SK-N-SH (cell line): ENCODE results near the gene AP1B1. TPM values are rescaled to one million over a fixed set of nuclear protein-coding genes. Genes with fewer than 3 reads are reported as not detected.
"Not testable (repeated sequence)": the region's sequence is repeated elsewhere in the genome, so short reads cannot be mapped to it uniquely, and the experiment has no call there.

Source experiments
- CTCF ChIA-PET: fragments of 300-600, 350-600 bp; formaldehyde crosslinking; extraction: SDS; loops from one replicate; lab custom pipeline; 2021; lab: Yijun Ruan, JAX
- POLR2A ChIA-PET: fragments of 350-600 bp; sonication (Branson Sonifier 250); formaldehyde crosslinking; extraction: SDS; loops from one replicate; lab custom pipeline; 2020; ENCODE audit warnings: antibody characterized with exemption, inconsistent platforms; lab: Yijun Ruan, JAX
- DNase-seq: peaks from one replicate; pipeline ENCODE4 v3.0.0; 2012
- H2AFZ ChIP-seq: fragments of 200-600 bp; sonication (generic); 2 replicates; pipeline ENCODE4 v1.8.1; 2016; ENCODE audit warnings: antibody characterized with exemption, mild to moderate bottlenecking, low read depth
- H3F3A ChIP-seq: fragments of 200-600 bp; sonication (generic); replicated peaks from 2 replicates; pipeline ENCODE3; 2016; ENCODE audit warnings: antibody characterized with exemption, mild to moderate bottlenecking; ENCODE audit not compliant: insufficient read depth
- H3K27ac ChIP-seq, 2 experiments: fragments of 200-500 bp in 1 of 2; fragments of 200-600 bp in 1 of 2; sonication (Bioruptor generic) in 1 of 2; sonication (generic), shearing (Covaris generic) in 1 of 2; 2 replicates each; pipeline versions ENCODE4 v1.5.1 to v1.6.1; 2014 to 2016; ENCODE audit warnings: low read depth in 2 of 2, inconsistent platforms in 1 of 2, low read length in 1 of 2, mild to moderate bottlenecking in 1 of 2, mixed read lengths in 1 of 2
- H3K27me3 ChIP-seq: fragments of 200-600 bp; sonication (generic), shearing (Covaris generic); 2 replicates; pipeline ENCODE4 v1.6.1; 2016; ENCODE audit warnings: mixed run types; ENCODE audit not compliant: insufficient read depth
- H3K36me3 ChIP-seq, 2 experiments: fragments of 200-500 bp in 1 of 2; fragments of 200-600 bp in 1 of 2; sonication (Bioruptor generic) in 1 of 2; sonication (generic) in 1 of 2; replicated peaks in 1 of 2; 2 replicates each; pipeline versions ENCODE3 to v1.5.1; 2014 to 2016; ENCODE audit warnings: low read length in 1 of 2, mild to moderate bottlenecking in 1 of 2; ENCODE audit not compliant: insufficient read depth in 2 of 2, control insufficient read depth in 1 of 2
- H3K4me1 ChIP-seq, 2 experiments: fragments of 200-500 bp in 1 of 2; fragments of 200-600 bp in 1 of 2; sonication (Bioruptor generic) in 1 of 2; sonication (generic), shearing (Covaris generic) in 1 of 2; 2 replicates each; pipeline versions ENCODE4 v1.5.1 to v1.6.1; 2014 to 2016; ENCODE audit warnings: low read depth in 1 of 2, low read length in 1 of 2, mixed run types in 1 of 2; ENCODE audit not compliant: insufficient read depth in 2 of 2, control insufficient read depth in 1 of 2
- H3K4me2 ChIP-seq: fragments of 200-600 bp; sonication (generic), shearing (Covaris generic); 2 replicates; pipeline ENCODE4 v1.6.1; 2017; ENCODE audit warnings: mixed run types
- H3K4me3 ChIP-seq, 2 experiments: fragments of 200-500 bp in 1 of 2; fragments of 200-600 bp in 1 of 2; sonication (Bioruptor generic) in 1 of 2; sonication (generic), shearing (Covaris generic) in 1 of 2; 2 replicates each; pipeline versions ENCODE4 v1.5.1 to v1.8.1; 2014 to 2016; ENCODE audit warnings: low read depth in 2 of 2, inconsistent platforms in 1 of 2, low read length in 1 of 2, mild to moderate bottlenecking in 1 of 2, mixed read lengths in 1 of 2, moderate library complexity in 1 of 2
- H3K79me2 ChIP-seq: fragments of 200-600 bp; sonication (generic); 2 replicates; pipeline ENCODE4 v1.8.1; 2017; ENCODE audit warnings: mild to moderate bottlenecking; ENCODE audit not compliant: insufficient read depth
- H3K9ac ChIP-seq: fragments of 200-600 bp; sonication (generic); 2 replicates; pipeline ENCODE4 v1.6.1; 2017; ENCODE audit warnings: mixed run types
- H3K9me2 ChIP-seq: fragments of 200-600 bp; sonication (generic); 2 replicates; pipeline ENCODE4 v1.6.1; 2017; ENCODE audit warnings: mixed run types
- H3K9me3 ChIP-seq: fragments of 200-600 bp; sonication (generic); 2 replicates; pipeline ENCODE4 v1.6.1; 2017; ENCODE audit warnings: mixed run types, mild to moderate bottlenecking, moderate library complexity
- H4K20me1 ChIP-seq: fragments of 200-600 bp; sonication (generic); 2 replicates; pipeline ENCODE4 v1.6.1; 2017; ENCODE audit warnings: mild to moderate bottlenecking, mixed run types; ENCODE audit not compliant: insufficient read depth
- ELF1 ChIP-seq: IDR thresholded peaks from 2 replicates; pipeline ENCODE4 v1.4.0; 2012
- EZH2phosphoT487 ChIP-seq: fragments of 200-600 bp; sonication (generic); IDR thresholded peaks from 2 replicates; pipeline ENCODE4 v1.6.1; 2017; ENCODE audit warnings: low read depth, mixed run types, mild to moderate bottlenecking, antibody characterized with exemption, moderate library complexity, borderline replicate concordance
- FOSL2 ChIP-seq: IDR thresholded peaks from 2 replicates; pipeline ENCODE4 v1.4.0; 2012; ENCODE audit warnings: low read depth, mild to moderate bottlenecking, moderate library complexity, borderline replicate concordance
- FOXJ3 ChIP-seq: sonication (generic); formaldehyde crosslinking; IDR thresholded peaks from 2 replicates; pipeline ENCODE4 v1.5.1; 2020; ENCODE audit warnings: mild to moderate bottlenecking, missing genetic modification reagents
- FOXM1 ChIP-seq: IDR thresholded peaks from 2 replicates; pipeline ENCODE4 v1.4.0; 2012; ENCODE audit warnings: low read depth, mild to moderate bottlenecking
- GABPA ChIP-seq: IDR thresholded peaks from 2 replicates; pipeline ENCODE4 v1.4.0; 2012; ENCODE audit warnings: low read depth, mild to moderate bottlenecking
- MEF2A ChIP-seq: IDR thresholded peaks from 2 replicates; pipeline ENCODE4 v1.4.0; 2012; ENCODE audit warnings: low read depth, borderline replicate concordance
- NFIC ChIP-seq: IDR thresholded peaks from 2 replicates; pipeline ENCODE4 v1.4.0; 2012; ENCODE audit warnings: borderline replicate concordance
- POLR2AphosphoS5 ChIP-seq: IDR thresholded peaks from 2 replicates; pipeline ENCODE4 v1.6.1; 2012; ENCODE audit warnings: low read depth, low read length
- RFX5 ChIP-seq: IDR thresholded peaks from 2 replicates; pipeline ENCODE4 v1.6.1; 2012; ENCODE audit warnings: mild to moderate bottlenecking, improper control_type of control experiment, low read length
- SMC3 ChIP-seq: IDR thresholded peaks from 2 replicates; pipeline ENCODE4 v1.6.1; 2012; ENCODE audit warnings: low read depth, low read length, improper control_type of control experiment
- TAF1 ChIP-seq: IDR thresholded peaks from 2 replicates; pipeline ENCODE4 v1.6.1; 2012; ENCODE audit warnings: low read depth, mild to moderate bottlenecking, low read length, moderate library complexity, borderline replicate concordance
- TCF12 ChIP-seq: IDR thresholded peaks from 2 replicates; pipeline ENCODE4 v1.4.0; 2012
- TEAD4 ChIP-seq: IDR thresholded peaks from 2 replicates; pipeline ENCODE4 v1.4.0; 2012; ENCODE audit warnings: mild to moderate bottlenecking, borderline replicate concordance; ENCODE audit not compliant: insufficient read depth
- YY1 ChIP-seq: IDR thresholded peaks from 2 replicates; pipeline ENCODE4 v1.4.0; 2012; ENCODE audit warnings: low read depth, mild to moderate bottlenecking
- WGBS: methylation state at CpG from one replicate; pipeline ENCODE4 v1.1.6; 2017; ENCODE audit warnings: low lambda C conversion rate; 5-methylcytosine and 5-hydroxymethylcytosine counted together
- polyA plus RNA-seq, 3 experiments: library from polyadenylated mRNA; depleted of rRNA; stranded (reverse); fragments of >200 nt; gene quantifications; 2 replicates each; pipeline ENCODE4 v1.2.3, GENCODE V29; 2012
- TF ChIP-seq, protein P1 (sequence below): IDR thresholded peaks from 2 replicates; pipeline ENCODE4 v1.6.1; 2012; ENCODE audit warnings: mild to moderate bottlenecking, low read depth, low read length, moderate library complexity
- TF ChIP-seq, protein P2 (sequence below): IDR thresholded peaks from 2 replicates; pipeline ENCODE4; 2012
- TF ChIP-seq, protein P3 (sequence below): fragments of 150-350 bp; IDR thresholded peaks from 2 replicates; pipeline ENCODE4 v1.6.1; 2017; ENCODE audit warnings: antibody characterized with exemption, low read length, low read depth, borderline replicate concordance

AP1B1 gene
- polyA plus RNA-seq, 1 of the 3 experiments (the other 2 are of a cell fraction), result 51.9 TPM

DNA sequence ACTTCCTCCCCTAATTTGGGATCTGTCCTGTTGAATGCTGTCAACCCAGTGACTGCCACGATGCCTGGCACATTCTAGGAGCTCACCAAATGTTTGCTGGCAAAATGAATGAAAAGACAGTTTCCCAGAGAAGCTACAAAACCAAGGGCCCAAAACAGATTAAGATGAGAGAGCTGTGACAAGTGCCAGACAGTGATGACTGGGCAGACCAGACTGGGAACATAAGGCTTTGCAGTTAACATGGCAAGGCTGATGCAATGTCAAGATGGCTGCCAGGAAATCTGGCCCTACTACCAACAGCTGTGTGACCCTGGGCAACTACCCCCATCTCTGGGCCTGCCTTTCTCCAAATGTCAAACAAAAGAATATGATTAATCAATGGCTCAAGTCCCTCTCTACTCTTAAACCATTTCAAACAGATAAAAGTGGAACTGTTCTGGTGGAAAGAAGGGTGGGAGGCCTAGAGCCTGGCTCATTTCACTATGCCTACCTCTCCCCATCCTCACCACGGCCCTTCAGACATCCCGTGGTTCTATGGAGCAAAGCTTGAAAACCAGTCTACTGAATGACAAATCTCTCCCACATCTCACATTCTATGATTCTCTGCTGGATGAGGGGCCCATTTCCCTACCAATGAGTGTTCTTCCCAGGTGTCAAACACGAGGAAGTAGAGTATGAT, 12.8 kb downstream of the AP1B1 start:
- Histone ChIP-seq H3K27me3 (no peaks in the 10 kb centered on the region), H4K20me1 (no peaks in the 10 kb centered on the region), H2AFZ (no peak overlapping the region), H3K4me1 (peaks cover 0 to 3% of the 10 kb centered on the region in 2 experiments; a peak in 1 of 4 replicates), H3K9me3 (no peaks in the 10 kb centered on the region), H3F3A (no peaks in the 10 kb centered on the region), H3K9ac (no peak overlapping the region), H3K9me2 (no peaks in the 10 kb centered on the region), H3K4me2 (no peak overlapping the region), H3K36me3 (peaks cover 6 to 7% of the 10 kb centered on the region in 2 experiments), H3K4me3 (no peak overlapping the region), H3K79me2 (peaks cover 9% of the 10 kb centered on the region), H3K27ac (peak overlapping the region in 1 of 2 experiments; percentile 14; a peak in 1 of 4 replicates)
- ChIA-PET CTCF (interaction anchor here (1.0 kb wide), 1 partner anchor 70 kb away, joined by 3 read pairs; no protein-coding TSS in a partner anchor), POLR2A (no interaction called here)
- TF ChIP-seq MEF2A, result no peak
- TF ChIP-seq RFX5, result no peak
- TF ChIP-seq SMC3, result no peak
- no peak for TF ChIP-seq TEAD4
- 65% methylated on average over 4 of the region's 4 CpGs for WGBS
- no peak for DNase-seq

DNA sequence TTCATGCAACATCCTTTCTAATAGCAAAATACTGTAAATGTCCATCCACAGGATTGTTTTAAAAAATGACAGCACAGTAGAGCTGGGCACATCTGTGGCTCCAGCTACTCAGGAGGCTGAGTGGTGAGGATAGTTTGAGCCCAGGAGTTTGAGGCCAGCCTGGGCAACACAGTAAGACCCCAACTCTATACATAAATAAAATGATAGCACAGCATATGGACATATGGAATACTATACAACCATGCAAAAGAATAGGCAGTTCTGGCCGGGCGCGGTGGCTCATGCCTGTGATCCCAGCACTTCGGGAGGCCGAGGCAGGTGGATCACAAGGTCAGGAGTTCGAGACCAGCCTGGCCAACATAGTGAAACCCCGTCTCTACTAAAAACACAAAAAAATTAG, 13.6 kb downstream of the AP1B1 start:
- POLR2A ChIA-PET, H3K9ac ChIP-seq, H3K9me3 ChIP-seq, DNase-seq, H3K4me2 ChIP-seq, H3K79me2 ChIP-seq, H3K27me3 ChIP-seq, H3F3A ChIP-seq, H3K4me1 ChIP-seq, H3K27ac ChIP-seq, H3K9me2 ChIP-seq, H4K20me1 ChIP-seq, H2AFZ ChIP-seq, H3K4me3 ChIP-seq, H3K36me3 ChIP-seq: not testable (repeated sequence)
- 99% methylated on average over 7 of the region's 7 CpGs for WGBS
- CTCF ChIA-PET, result interaction anchor here (1.0 kb wide), 1 partner anchor 69 kb away, joined by 3 read pairs; no protein-coding TSS in a partner anchor

DNA sequence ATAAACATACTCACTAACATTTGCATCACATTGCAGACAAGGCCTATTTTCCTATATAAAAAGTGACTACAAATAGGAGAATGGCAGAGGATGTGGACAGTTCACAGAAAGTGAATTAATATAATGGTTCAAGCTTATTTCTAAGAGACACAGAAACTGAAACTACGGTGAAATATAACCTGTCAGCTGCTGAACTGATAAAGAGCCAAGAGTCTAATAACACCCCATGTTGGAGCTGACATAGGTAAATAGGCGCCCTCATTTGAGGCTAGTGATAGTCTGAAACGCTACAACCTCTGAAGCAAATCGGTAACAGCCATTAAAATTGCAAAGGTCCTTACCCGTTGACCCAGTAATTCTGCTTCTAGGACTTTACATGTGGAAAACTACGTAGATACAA, 14.0 kb downstream of the AP1B1 start:
- H3K27me3 ChIP-seq, result no peaks in the 10 kb centered on the region
- 93% methylated on average over 6 of the region's 6 CpGs for WGBS
- peaks cover 9% of the 10 kb centered on the region for H3K79me2 ChIP-seq
- H3K36me3 ChIP-seq, result peaks cover 6 to 7% of the 10 kb centered on the region in 2 experiments
- H3K9me3 ChIP-seq, result no peaks in the 10 kb centered on the region
- no peaks in the 10 kb centered on the region for H3F3A ChIP-seq
- peaks cover 0 to 3% of the 10 kb centered on the region in 2 experiments; a peak in 2 of 4 replicates for H3K4me1 ChIP-seq
- H3K27ac ChIP-seq, result no peak overlapping the region
- no peaks in the 10 kb centered on the region for H4K20me1 ChIP-seq
- CTCF ChIA-PET, result no interaction called here
- H3K9me2 ChIP-seq, result no peaks in the 10 kb centered on the region
- H3K4me3 ChIP-seq, result no peak overlapping the region
- H3K9ac ChIP-seq, result no peak overlapping the region
- POLR2A ChIA-PET, result no interaction called here
- no peak overlapping the region for H3K4me2 ChIP-seq
- no peak for DNase-seq
- no peak overlapping the region for H2AFZ ChIP-seq
- no peak for TF ChIP-seq TAF1
- TF ChIP-seq ELF1, result no peak
- TF ChIP-seq, protein P1, sequence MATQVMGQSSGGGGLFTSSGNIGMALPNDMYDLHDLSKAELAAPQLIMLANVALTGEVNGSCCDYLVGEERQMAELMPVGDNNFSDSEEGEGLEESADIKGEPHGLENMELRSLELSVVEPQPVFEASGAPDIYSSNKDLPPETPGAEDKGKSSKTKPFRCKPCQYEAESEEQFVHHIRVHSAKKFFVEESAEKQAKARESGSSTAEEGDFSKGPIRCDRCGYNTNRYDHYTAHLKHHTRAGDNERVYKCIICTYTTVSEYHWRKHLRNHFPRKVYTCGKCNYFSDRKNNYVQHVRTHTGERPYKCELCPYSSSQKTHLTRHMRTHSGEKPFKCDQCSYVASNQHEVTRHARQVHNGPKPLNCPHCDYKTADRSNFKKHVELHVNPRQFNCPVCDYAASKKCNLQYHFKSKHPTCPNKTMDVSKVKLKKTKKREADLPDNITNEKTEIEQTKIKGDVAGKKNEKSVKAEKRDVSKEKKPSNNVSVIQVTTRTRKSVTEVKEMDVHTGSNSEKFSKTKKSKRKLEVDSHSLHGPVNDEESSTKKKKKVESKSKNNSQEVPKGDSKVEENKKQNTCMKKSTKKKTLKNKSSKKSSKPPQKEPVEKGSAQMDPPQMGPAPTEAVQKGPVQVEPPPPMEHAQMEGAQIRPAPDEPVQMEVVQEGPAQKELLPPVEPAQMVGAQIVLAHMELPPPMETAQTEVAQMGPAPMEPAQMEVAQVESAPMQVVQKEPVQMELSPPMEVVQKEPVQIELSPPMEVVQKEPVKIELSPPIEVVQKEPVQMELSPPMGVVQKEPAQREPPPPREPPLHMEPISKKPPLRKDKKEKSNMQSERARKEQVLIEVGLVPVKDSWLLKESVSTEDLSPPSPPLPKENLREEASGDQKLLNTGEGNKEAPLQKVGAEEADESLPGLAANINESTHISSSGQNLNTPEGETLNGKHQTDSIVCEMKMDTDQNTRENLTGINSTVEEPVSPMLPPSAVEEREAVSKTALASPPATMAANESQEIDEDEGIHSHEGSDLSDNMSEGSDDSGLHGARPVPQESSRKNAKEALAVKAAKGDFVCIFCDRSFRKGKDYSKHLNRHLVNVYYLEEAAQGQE, result no peak
- no peak for TF ChIP-seq FOSL2
- TF ChIP-seq TCF12, result no peak
- TF ChIP-seq YY1, result no peak
- no peak for TF ChIP-seq POLR2AphosphoS5
- TF ChIP-seq, protein P2, sequence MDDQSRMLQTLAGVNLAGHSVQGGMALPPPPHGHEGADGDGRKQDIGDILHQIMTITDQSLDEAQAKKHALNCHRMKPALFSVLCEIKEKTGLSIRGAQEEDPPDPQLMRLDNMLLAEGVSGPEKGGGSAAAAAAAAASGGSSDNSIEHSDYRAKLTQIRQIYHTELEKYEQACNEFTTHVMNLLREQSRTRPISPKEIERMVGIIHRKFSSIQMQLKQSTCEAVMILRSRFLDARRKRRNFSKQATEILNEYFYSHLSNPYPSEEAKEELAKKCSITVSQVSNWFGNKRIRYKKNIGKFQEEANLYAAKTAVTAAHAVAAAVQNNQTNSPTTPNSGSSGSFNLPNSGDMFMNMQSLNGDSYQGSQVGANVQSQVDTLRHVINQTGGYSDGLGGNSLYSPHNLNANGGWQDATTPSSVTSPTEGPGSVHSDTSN, result no peak
- no peak for TF ChIP-seq RFX5
- TF ChIP-seq NFIC, result no peak
- no peak for TF ChIP-seq FOXJ3 (CRISPR knock-in tag)
- TF ChIP-seq EZH2phosphoT487, result no peak
- TF ChIP-seq FOXM1, result no peak
- TF ChIP-seq GABPA, result no peak
- TF ChIP-seq, protein P3, sequence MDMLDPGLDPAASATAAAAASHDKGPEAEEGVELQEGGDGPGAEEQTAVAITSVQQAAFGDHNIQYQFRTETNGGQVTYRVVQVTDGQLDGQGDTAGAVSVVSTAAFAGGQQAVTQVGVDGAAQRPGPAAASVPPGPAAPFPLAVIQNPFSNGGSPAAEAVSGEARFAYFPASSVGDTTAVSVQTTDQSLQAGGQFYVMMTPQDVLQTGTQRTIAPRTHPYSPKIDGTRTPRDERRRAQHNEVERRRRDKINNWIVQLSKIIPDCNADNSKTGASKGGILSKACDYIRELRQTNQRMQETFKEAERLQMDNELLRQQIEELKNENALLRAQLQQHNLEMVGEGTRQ, result no peak
